ENCODE results near the gene CCM2. TPM values are rescaled to one million over a fixed set of nuclear protein-coding genes. Genes with fewer than 3 reads are reported as not detected.
"Not testable (repeated sequence)": the region's sequence is repeated elsewhere in the genome, so short reads cannot be mapped to it uniquely, and the experiment has no call there.

Gene CCM2
- polyA plus RNA-seq, 12 donors, result 33.7 to 43.4 (median 38.3) TPM; not detected in 1

DNA sequence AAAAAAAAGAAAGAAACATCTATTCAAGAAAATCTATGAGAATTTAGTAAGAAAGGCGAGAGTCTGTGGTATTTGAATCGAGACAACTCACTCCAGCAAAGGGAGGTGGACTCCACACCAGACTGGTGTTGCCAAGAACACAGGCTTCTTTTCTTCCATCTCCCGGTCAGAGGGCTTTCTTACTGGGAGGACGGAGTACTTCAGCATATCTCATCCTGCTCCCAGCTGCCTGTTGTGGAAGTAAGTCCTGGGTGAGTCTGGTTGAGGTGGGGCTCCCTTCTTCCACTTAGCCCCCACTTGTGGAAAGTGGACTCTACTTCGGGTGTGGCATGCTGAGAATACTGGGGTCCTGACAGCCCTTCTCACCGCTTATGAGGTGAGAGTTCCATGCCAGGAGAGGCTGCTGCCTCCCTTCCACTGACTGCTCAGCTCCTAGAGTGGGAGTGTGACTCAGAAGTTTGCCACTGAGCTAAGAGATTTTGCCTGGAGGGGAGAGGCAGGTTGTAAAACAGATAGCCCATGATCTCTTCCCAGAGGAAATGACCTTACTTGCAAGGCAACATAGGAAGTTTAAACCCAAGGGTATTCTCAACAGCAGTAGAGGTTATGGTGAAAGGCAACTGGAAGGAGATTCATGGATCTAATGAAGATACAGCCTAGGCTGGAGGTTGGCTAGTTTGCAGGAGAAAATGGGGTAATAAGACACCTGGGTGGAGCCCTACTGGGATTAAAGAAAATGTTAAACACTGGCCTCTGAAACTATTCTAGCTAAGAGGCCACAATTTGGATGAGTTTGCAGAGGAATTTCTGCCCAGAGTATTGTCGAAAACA is 92.3 kb downstream of the CCM2 start:
- no peak for DNase-seq

DNA sequence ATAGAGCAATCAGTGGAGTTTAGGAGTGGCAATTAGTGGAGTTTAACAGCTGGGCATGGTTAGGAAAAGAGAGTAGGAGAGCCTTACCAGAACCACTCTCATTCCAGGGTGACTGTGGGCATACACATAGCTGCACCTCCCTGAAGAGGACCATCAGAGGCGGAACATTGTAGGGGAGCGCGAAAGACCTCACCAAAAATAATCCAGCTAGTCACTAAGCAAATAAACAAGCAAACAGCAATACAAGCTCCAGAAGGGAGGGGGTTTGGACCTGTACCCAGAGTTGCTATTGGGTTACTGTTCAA is 92.9 kb downstream of the CCM2 start:
- DNase-seq, result no peak

DNA sequence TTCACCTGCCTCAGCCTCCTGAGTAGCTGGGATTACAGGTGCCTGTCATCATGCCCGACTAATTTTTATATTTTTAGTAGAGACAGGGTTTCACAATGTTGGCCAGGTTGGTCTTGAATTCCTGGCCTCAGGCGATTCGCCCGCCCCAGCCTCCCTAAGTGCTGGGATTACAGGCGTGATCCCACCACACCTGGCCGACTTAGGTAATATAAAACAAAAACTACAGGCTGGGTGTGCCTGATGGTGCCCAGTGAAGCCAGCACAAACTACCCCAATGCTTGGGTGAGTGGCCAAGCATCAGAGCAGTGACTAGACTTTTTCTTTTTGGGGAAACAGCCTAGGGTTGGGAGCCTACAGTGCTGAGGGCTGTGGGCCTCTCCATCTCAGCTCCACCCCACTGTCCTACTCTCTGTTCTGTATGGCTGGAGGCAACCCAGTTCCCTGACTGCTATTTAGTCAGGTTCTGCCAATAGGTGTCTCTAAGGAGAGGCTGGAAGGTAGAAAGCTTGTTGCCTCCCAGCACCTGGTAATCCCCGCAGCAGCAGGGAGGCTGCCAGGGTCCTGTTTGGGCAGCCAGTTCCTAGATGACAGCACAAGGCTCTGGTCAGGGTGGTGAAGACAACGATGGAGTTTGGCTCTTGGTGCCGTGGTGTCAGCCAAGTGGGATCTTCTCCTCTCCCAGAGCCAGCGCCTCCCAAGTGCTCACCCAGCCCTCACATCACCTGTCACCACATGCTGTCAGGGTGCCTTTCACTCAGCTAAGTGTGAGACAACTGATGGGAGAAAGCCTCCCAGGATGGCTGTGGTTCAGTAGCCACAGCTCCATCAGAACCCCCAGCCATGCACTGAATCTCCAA is 99.2 kb downstream of the CCM2 start:
- DNase-seq, result no peak

DNA sequence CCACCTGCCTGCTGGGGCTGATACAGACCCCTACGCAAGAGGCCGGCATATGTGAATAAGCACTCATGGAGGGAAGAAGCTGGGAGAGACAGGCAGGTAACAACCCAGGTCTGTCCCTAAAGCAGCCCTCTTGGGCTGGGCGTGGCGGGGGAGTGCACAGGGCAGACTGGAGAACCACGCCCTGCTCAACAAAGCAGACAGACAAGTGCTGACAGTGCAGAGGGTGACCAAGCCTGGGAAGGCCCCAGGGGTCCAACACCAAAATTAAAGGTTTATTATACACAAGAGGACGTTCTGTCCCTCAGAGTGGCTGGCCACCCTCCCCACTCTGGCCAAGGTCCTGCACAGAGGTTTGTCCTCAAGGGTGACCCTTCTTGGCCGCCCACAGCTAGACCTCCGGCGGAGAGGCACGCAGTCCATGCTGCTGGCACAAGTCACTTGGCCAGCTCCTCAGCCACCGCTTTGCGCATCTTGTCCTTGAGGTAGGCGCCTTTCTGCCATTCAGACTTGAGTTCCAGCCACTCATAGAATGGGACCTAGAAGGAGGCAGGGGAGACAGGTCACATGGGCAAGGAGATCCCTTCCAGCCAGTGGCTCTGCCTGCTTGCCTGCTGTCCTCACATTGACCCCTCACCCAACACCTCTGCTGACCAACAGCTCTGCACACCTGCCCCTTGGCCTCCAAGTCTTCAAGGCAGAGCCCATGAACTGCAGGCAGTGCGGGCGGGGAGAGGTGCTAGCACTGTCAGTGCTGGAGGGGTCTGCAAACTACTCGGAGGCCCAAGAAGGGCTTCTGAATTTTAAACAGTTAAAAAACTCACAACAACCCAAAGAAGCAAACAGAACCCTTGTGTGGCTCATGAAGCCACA is 100.1 kb downstream of the CCM2 start:
- DNase-seq, result no peak

DNA sequence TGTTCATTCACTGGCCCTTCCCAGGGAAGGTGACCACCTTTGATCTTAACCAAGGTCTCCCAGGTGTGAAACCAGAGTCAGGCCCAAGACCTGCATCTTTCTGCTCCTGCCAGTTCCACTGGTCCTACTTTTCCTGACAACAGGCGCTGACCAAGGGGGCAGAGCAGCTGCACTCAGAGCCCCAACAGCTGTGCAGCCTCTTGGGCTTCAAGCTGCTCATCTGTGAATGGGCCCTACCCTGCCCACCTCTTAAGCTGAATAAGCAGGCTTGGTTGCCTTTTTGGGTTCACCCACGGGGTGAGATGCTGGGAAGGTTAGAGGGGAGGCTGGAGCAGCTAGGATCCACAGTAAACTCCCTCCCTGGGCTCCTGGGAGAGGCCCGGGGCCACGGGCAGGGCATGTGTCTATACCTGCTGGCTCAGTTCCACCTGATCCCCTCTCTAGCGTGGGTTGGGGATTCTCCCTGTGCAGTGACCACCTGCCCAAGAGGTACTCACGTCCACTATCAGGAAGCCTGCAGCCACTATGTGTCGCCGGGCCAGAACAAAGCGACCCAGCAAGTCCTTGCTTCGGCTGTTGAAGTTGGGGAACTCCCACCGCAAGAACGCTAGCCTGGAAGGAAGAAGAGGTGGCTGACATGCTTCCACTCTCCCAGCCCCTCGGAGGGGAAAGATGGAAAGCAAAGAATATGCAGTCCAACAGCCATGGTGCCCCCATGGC is 100.9 kb downstream of the CCM2 start:
- DNase-seq, result no peak

DNA sequence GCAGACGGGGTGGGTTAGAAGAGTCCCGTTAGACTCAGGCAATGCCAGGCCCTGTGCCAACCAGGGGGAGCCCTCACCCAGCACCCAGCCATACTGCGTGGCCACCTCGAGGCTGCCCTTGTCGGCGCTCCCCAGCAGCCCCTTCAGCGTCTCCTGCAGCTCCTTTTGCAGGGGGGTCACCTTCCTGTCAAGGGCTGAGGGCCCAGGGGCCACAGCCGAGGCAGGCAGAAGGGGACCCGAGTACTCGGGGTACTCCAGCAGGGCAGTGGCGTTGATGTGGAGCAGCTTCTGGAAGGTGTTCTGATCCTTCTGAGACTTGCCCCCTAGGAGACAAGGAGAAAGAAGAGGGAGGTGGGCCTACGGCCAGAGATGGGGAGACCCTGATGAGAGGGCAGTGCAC is 101.7 kb downstream of the CCM2 start:
- no peak for DNase-seq

DNA sequence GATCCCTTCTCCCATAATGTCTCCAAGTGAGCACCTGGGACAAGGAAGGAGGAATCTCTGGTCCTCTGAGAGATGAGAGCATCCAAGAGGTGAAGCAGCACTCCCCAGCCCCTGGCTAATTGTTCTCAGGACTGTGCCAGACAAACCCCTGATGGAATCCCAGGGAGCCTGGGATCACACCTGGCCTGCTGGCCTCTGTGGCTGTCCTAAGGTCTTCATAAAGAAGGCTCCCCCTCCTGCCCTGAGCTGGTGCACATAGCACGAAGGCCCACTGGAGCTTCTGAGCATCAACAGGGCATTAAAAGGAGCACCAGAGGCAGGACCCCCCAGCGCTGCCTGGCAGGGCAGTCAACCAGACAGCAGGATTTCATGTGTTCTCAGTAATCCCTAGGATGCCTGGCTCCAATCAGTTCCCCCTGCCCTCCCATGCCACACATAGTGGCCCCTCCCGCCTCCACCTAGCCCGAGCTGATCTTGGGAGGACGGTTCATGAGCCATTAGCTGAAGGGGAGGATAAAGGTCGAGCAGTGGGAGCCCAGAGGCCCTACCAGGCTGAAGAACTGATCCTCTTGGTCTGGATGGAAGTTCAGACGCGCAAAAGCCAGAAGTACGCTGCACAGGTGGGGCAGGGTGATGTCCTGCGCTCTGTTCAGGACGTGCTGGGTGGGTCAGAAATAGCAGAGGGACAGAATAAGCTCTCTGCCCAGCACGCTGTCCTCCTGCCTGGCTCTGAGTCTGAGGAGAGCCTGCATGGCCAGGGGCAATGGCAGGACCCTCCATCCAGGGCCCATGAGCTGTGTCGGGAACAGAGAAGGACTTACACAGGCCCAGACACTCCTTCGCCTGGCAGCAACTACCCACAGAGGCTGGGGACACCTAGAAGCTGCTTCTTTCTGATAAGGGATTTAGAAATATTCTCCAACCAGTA is 103.0 kb downstream of the CCM2 start:
- no peak for DNase-seq

DNA sequence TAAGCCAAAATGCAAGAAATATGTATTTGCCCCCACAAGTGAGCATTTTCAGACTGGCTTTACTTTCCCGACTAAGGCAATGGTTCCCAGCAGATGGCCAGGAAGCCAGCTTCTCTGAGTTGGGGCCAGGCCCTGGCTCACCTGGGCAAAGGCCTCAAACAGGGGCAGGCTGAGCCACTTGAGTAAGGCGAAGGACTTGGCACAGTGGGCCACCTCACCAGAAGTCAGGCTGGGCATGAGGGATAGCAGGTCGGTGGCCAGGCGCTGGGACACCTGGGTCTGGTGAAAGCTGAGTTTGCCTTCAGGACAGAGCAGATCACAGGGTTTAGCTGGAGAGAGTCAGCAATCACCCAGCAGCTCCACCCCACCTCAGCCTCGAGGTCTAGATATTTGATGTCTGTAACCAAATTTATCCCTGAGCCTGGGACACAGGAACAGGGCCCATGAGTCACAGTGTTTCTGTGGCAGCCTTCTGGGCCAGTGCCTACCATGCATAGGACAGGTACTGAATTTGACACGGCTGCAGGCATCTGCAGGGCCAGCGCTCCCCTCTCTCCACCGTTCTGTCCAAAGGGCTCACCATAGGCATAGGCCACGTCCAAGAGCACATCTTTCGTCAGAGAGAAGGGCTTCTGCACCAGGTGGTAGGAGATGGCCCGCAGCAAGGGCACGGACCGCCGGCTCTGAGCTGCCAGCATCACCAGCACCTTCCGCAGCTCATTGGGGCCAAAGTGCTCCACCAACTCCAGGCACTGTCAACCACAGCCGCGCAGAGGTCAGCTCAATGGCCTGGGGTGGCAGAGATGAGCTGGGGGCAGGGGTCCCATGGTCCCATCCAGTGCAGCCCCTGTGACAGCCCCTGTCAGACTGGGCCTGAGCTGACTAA is 104.2 kb downstream of the CCM2 start:
- no peak for DNase-seq

- no peak for DNase-seq
Measured at GRCh38 chr7:45104844-45105587, 105.0 kb downstream of the CCM2 start.

DNA sequence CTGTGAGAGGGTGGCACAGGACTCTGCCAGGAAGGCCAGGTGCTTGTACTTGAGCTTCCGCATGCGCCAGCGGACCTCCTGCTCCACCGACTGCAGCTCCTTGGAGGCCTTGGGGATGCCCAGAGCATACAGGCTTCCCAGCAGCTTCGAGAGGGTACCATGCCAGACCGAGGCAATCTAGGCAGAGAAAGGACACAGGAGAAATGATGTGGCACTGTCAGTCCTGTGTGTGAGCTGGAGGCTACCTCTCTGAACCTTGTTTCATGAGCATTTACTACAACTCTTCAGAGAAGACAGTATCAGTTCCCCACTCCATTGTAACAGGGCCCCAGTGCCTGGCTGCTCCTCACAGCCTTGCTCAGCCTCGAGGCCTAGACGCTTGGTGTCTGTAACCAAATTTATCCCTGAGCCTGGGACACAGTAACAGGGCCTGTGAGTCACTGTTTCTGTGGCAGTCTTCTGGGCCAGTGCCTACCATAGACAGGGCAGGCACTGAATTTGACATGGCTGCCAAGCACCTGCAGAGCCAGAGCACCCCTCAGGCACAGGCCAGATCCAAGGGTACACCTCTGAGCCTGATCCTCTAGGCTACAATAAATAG is 105.7 kb downstream of the CCM2 start:
- DNase-seq, result no peak

GRCh38 chr7:45106820-45107219 is 106.8 kb downstream of the CCM2 start:
- no peak for DNase-seq

DNA sequence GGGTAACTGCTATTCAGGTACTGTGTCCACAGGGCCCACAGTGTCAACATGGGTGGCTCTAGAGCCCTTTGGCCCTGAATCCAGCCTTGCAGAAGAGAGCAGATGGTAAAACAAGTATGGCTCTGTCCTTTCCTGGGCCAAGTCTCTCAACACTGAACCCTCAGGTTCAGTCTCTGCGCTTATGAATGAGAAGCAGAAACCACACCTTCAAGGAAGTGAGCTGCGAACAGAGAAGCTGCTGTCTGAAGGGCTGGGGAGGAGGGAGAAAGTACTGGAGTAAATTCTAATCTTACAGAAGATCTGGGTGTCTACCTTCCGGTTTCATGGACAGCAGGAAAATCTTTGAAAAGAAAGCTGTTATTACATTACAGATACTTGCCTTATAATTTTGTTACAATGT is 107.4 kb downstream of the CCM2 start:
- no peak for DNase-seq

- no peak for DNase-seq
Measured at GRCh38 chr7:45108863-45109262, 108.9 kb downstream of the CCM2 start.

- peak; percentile 96 for DNase-seq
Measured at GRCh38 chr7:45111298-45112223, 111.6 kb downstream of the CCM2 start, which contains the start of gene TBRG4. Gene TBRG4 (minus strand): TSS chr7:45111697. CDS start chr7:45109237, 2,460 bp downstream.

GRCh38 chr7:45112648-45113047 is 112.6 kb downstream of the CCM2 start:
- DNase-seq, result no peak

- not testable (repeated sequence) for DNase-seq
Measured at GRCh38 chr7:45114257-45114656, 114.3 kb downstream of the CCM2 start.

DNA sequence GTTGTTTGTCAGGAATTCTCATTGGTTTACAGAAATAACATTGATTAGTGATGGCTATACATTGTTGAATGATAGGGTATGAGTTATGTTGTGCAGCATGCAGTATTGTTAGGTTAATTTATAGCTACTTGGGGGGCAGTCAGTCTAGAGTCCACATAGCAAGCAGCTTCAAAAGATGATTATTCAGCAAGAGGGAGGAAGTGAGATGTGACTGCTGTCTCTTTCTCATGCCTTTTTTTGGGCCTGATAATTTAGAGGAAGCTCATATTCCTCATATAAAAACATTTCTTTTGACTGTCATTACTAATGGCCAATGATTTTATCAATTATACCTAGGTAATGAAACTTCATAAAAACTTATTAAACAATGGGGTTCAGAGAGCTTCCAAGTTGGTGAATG is 114.9 kb downstream of the CCM2 start:
- no peak for DNase-seq
